GM21423 (cell line): Measurements from ENCODE around the gene KMT2C.
"Not testable (repeated sequence)": the region's sequence is repeated elsewhere in the genome, so short reads cannot be mapped to it uniquely, and the experiment has no call there.

ENCODE experiments used
- ATAC-seq: cut with Tn5 transposase; IDR thresholded peaks from one replicate; pipeline ENCODE4 v1.9.1; 2021; ENCODE audit warnings: mild to moderate bottlenecking, moderate library complexity; ENCODE audit not compliant: unreplicated experiment

KMT2C gene

DNA sequence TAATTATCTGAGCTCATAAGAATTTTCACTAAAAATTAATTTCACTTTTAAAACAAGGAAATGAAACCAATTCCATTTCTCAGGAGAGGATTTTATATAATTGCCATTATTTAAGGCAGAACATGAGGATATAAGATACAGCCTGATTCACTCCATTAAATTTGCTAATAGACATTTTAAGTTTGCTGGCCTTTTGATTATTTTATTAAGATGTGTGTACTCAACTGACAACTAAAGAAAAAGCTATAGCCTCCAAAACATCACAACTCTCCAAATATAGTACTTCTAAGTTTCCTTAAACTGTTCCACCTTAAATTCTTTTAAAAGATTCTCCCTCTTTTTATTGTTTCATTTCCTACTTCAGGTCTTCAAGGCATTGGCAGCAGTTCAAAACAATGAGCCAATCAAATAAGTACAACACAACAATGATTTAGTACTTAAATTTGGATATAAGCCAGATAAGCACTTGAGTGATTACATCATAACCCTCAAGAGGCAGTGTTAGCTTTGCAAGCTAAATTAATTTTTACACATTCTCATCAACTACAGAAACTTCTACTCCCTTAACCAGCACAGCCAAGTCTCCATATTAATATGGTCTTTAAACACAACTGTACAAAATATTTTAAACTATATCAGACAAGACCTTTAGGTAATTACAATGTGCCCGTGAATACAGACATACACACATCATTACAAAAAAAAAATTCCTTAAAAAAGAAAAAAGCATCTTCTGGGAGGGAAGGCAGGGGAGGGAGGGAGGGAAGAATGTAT lies 121.8 kb downstream of the KMT2C start:
- ATAC-seq = no peak

DNA sequence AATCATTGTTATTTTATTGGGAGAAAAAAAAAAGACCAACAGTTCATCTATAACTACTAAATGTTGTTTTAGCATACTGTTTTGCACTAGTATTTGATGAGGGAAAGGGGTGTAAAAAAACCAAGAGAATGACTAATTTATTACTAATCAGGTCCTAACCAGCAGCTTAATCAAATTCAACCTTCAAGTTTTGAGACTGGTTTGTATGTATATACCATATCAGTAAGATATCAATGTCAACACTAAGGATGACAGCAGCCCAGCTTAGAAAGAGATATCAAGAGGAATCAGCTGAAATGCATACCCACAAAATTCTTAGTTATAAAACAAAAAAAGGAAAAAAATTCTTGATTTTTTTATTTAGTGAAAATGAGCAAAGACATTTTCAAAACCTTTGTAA lies 122.6 kb downstream of the KMT2C start:
- no peak for ATAC-seq

DNA sequence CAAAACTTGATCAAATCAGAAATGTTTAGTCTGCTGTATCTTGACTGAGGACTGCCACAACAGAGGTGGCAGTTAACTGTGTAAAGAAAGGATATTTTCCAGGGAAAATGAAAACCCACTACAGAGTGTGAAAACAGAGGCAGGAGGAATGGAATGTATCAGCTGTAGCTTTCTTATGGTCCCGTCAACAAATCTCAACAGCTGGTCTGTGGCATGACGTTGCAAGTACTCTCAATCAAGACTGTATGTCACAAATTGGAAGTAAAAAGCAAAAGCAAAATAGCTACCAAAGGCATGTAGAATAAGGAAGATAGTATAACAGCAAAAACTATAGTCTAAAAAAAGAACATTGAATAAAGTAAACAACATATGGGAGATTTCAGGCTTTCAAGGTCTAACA lies 123.5 kb downstream of the KMT2C start:
- ATAC-seq = no peak

DNA sequence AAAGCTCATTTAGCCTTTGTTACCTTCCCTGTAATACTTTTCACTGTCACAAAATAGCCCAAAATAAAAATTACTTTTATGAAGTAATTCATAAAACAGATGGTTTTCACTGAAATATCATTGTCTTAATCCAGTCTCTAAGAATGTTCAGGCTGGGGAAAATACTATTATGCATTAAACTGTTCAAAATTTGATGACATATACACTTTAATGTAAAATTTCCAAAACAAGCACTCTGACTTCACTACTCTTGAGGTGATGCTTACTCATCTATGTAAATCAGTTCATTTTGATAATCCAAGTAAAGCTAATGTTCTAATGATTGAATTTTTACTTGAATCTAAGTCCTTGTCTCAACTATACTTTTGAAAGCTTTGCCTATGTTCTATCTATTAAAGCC lies 127.9 kb downstream of the KMT2C start:
- no peak for ATAC-seq

DNA sequence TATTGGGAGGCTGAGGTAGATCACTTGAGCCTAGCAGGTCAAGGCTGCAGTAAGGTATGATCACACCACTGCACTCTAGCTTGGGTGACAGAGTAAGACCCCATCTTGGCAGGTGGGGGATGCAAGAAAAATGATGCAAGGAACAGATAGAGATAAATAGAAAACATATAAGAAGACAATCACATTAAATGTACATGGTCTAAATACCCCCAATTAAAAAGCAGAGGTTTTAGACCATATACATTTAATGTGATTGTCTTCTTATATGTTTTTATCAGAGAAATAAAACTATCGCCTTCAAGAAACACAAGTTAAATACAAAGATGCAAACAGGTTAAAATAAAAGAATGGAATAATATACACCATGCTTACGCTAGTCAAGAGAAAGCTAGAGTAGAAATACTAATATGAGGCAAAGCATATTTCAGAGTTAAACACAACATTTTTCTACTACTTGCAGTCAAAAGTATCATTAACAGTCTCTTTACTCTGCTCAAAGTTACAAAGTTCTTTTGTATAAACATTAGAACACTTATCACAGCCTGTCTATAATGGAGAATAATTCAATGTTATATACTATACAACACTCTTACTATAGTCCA lies 136.2 kb downstream of the KMT2C start:
- not testable (repeated sequence) for ATAC-seq

DNA sequence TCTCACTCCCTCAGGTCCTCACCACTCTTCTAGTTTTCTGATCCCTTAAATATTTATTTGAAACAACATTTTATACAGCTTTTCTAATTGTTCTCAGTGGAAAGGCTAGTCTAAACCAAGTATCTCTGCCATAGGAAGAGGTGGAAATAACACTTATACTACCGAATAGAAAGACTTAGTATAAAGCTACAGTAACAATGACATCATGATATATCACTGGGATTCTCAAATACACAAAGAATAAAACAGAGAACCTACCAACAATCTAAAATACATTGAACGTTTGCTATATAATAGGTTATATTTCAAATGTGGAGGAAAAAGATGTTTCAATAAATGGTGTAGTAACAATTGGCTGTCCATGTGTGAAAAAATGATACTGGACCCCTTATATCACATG lies 142.9 kb downstream of the KMT2C start:
- ATAC-seq = no peak

DNA sequence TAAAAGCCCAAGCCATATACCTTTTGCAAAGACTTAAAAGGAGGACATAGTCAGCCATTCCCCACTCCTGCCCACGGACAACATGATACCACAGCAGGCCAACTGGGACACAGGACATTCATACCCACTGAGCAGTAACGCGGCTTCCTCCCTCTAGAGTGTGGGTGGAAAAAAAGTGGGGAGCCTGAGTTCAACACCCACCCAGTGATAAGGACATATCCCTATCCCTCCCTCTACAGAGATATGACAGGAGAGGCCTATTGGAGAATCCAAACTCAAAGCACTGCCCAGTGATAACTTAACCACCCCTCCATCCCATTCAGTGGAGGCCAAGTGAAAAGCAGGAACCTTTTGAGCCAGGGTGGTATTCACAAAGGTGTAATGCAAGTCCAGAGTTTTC lies 148.8 kb downstream of the KMT2C start:
- ATAC-seq = not testable (repeated sequence)

GRCh38 chr7:152286219-152286618 lies 149.6 kb downstream of the KMT2C start:
- ATAC-seq = not testable (repeated sequence)

DNA sequence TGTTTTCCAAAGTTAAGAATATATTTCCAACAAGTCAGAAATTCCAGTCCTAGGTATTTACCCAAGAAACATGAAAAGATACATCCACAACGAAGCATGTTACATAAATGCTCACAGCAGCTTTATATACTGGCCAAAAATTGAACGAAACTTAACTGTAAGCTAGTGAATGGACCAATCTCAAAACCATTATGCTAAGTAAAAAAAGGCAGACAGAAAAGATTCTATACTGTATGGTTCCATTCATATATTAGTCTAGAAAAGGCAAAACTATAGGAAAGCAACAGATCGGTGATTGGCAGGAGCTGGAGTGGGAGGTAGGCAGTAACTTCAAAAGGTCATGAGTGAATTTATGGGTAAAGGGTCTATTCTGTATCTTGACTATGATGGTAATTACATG lies 150.8 kb downstream of the KMT2C start:
- ATAC-seq = not testable (repeated sequence)

- not testable (repeated sequence) for ATAC-seq
These were observed 158.1 kb downstream of the KMT2C start for GRCh38 chr7:152277687-152278086.

DNA sequence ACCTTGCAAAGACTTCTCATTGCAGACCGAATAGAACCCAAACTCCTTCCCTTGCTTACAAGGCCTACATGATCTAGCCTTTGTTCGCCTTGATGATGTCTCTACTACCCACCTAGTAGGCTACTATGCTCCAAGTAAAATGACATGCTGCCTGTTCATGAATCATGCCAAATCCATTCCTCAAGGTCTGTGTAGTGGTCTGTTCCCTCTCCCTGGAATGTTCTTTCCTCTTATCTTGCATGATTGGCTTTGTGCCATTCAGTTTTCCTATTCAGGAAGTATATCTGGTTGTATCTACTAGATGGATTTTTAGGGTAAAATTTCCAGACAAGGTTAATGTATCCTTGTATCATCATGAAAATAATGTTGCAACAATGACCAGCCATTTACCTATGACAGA lies 165.4 kb downstream of the KMT2C start:
- ATAC-seq = not testable (repeated sequence)

DNA sequence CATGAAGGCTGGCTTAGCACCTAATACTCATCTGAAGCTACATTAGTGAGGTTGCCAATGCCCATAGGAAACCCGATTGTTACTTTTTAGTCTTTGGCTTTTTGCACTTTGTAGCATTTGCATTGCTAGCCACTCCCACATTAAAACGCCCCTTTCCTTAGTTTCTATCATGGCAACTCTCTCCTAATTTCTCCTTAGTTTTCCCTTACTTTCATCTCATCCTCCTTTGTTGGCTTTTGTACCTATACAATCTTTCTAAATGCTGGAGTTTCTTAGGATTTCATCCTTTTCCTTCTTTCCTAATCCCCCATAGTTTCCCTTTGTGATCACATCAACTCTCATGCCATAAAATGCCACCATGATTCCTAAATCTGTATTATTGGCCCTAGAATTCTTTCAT lies 168.9 kb downstream of the KMT2C start:
- not testable (repeated sequence) for ATAC-seq

DNA sequence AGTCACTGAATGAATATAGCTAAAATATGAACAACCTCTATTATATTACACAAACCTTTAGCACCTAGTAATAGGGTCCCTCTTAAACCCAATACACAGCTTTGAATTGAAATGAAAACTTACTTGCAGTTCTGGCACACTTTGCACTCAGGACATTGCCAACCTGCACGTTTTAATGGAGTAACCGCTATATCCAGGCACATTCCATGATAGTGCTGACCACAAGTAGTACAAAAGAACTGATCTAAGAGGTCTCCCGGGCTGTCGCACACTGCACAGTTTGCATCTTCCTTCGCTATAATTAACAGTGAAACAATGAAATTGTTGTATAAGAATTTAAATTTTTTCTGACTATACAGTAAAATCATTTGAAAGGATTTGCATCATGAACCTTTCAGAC lies 170.9 kb downstream of the KMT2C start:
- ATAC-seq = not testable (repeated sequence)

DNA sequence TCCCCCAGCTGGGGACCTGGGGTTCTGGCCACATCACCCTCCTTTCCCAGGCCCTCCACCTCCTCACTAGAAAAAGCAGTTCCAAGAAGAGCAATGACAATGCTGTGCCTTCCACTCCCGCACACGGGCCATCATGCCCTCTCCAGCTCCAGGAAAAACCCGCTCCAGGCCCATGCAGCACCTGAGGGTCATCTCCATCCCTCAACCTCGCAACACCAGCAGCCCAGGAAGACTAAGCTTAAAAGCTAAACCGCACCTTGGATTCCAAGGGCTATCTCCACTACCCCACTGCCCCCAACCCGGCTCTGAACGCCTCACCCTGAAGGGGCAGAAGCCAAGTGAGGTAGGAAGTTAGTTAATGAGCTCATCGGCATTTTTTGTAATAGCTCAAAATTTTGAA lies 173.7 kb downstream of the KMT2C start:
- ATAC-seq = not testable (repeated sequence)

GRCh38 chr7:152259645-152260044 lies 176.2 kb downstream of the KMT2C start:
- not testable (repeated sequence) for ATAC-seq

- ATAC-seq = not testable (repeated sequence)
These were observed 188.0 kb downstream of the KMT2C start for GRCh38 chr7:152247851-152248250.

DNA sequence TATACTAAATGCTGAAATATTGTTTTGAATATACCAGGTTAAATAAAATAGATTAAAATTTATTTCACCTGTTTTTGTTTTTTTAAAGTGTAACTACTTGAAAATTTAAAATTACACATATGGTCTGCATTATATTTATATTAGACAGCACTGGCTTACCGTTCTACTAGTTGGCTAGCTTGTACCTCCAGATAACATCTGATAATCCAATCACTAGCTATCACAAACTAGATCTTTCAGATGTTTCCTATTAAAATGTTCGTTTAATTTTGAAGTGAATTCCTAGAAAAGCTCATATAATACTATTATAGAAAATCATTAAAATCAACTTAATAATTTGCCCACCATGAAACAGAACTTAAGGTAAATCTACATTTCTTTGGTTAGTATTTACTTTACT lies 190.4 kb downstream of the KMT2C start:
- ATAC-seq = not testable (repeated sequence)

- not testable (repeated sequence) for ATAC-seq
These were observed 192.3 kb downstream of the KMT2C start for GRCh38 chr7:152243464-152243863.

DNA sequence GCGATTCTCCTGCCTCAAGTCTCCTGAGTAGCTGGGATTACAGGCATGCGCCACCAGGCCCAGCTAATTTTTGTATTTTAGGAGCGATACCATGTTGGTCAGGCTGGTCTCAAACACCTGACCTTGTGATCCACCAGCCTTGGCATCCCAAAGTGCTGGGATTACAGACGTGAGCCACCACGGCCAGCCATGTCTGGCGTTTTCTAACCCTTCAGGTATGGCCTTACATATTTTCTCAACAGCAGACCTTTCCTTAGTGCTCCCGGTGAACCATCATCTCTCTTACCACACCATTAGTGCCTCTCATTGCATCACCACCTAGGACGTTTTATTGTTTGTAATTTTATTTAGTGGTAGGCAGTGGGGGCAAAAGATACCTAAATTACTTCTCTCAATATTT lies 194.5 kb downstream of the KMT2C start:
- ATAC-seq = not testable (repeated sequence)

GRCh38 chr7:152236306-152236705 lies 199.5 kb downstream of the KMT2C start:
- ATAC-seq = not testable (repeated sequence)

DNA sequence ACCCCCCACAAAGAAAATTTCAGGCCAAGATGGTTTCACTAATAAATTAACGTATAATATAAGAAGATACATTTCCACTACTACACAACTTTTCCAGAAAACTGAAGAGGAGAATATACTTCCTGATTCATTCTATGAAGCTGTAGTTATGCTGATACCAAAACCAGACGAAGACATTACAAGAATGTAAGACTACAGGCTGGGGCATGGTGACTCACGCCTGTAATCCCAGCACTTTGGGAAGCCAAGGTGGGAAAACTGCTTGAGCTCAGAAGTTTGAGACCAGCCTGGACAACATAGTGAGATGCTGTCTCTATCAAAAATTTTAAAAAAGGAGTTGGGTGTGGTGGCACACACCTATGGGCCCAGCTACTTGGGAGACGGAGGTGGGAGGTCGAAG lies 201.4 kb downstream of the KMT2C start:
- ATAC-seq = not testable (repeated sequence)

DNA sequence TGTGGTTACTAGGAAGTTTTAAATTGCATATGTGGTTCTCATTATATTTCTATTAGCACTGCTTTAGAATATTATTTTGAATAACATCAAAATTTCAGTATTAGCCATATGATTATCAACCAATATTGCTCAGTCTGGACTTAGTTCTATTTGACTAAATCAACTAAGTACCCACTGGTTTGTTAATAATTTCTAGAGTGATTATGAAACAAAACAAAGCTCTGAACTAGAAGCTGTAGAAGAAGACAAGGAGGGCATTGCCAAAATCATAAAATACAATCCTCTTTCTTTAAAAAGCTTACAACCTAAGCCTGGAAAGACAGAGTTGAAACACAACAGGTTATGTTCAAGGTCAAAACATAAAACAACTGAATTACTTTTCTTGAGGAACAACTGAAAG lies 204.7 kb downstream of the KMT2C start:
- no peak for ATAC-seq
